Kidney epithelial cell (primary cell): ENCODE measurements around the gene ZNF678. TPM values are rescaled to one million over a fixed set of nuclear protein-coding genes. Genes with fewer than 3 reads are reported as not detected.

Experiments
- DNase-seq: peaks from one replicate; pipeline ENCODE4 v3.0.0-alpha.2; 2010; ENCODE audit warnings: low read depth
- H3K27me3 ChIP-seq: 2 replicates; pipeline ENCODE4 v1.6.0; 2011; ENCODE audit warnings: low read length; ENCODE audit not compliant: control insufficient read depth, insufficient read depth
- H3K36me3 ChIP-seq: 2 replicates; pipeline ENCODE4 v1.5.1; 2011; ENCODE audit warnings: low read length; ENCODE audit not compliant: control insufficient read depth, insufficient read depth
- H3K4me3 ChIP-seq: 2 replicates; pipeline ENCODE4 v1.5.1; 2011; ENCODE audit warnings: low read depth, mild to moderate bottlenecking, control low read depth, low read length
- CTCF ChIP-seq: IDR thresholded peaks from 2 replicates; pipeline ENCODE4 v1.5.1; 2011; ENCODE audit warnings: mild to moderate bottlenecking, moderate library complexity, low read length, control low read depth, inconsistent platforms; ENCODE audit not compliant: insufficient read depth, poor library complexity, severe bottlenecking
- total RNA-seq: library from RNA; depleted of rRNA; stranded (reverse); fragments of >200 nt; gene quantifications from 2 replicates; pipeline ENCODE4 v1.2.3, GENCODE V29; 2015

ZNF678 gene
- total RNA-seq, 1 donor from 2014 or later, result 7.6 TPM

- Histone ChIP-seq H3K4me3 (no peak overlapping the region), H3K36me3 (no peaks in the 10 kb centered on the region), H3K27me3 (no peaks in the 10 kb centered on the region)
- TF ChIP-seq CTCF, result no peak
- DNase-seq, result no peak
Measured at GRCh38 chr1:227622739-227623475, 59.6 kb downstream of the ZNF678 start.

GRCh38 chr1:227632325-227632724 lies 69.0 kb downstream of the ZNF678 start:
- H3K36me3 ChIP-seq, result no peaks in the 10 kb centered on the region
- DNase-seq, result no peak

GRCh38 chr1:227635596-227635995 lies 72.2 kb downstream of the ZNF678 start:
- H3K36me3 ChIP-seq, result no peaks in the 10 kb centered on the region
- TF ChIP-seq CTCF, result no peak
- H3K27me3 ChIP-seq, result no peaks in the 10 kb centered on the region
- no peak for DNase-seq
- H3K4me3 ChIP-seq, result no peak overlapping the region

More at GRCh38 chr1:227632325-227632724, 69.0 kb downstream of the ZNF678 start:
- no peak for TF ChIP-seq CTCF
- no peaks in the 10 kb centered on the region for H3K27me3 ChIP-seq
- H3K4me3 ChIP-seq, result no peak overlapping the region

- no peak for TF ChIP-seq CTCF
- no peaks in the 10 kb centered on the region for H3K27me3 ChIP-seq
- H3K4me3 ChIP-seq, result no peak overlapping the region
- H3K36me3 ChIP-seq, result no peaks in the 10 kb centered on the region
- DNase-seq, result no peak
Measured at GRCh38 chr1:227654431-227654830, 91.1 kb downstream of the ZNF678 start.

- no peak for TF ChIP-seq CTCF
- no peaks in the 10 kb centered on the region for H3K27me3 ChIP-seq
- H3K36me3 ChIP-seq, result no peaks in the 10 kb centered on the region
- H3K4me3 ChIP-seq, result no peak overlapping the region
- no peak for DNase-seq
Measured at GRCh38 chr1:227654858-227655752, 91.7 kb downstream of the ZNF678 start.
